Measurements from ENCODE around the gene ERN2. TPM values are rescaled to one million over a fixed set of nuclear protein-coding genes. Genes with fewer than 3 reads are reported as not detected.

Gene ERN2
- polyA plus RNA-seq, 4 donors, result 0.10 to 1.1 (median 0.36) TPM

GRCh38 chr16:23690771-23691482 is 22.1 kb downstream of the ERN2 start:
- no peak for DNase-seq (ENCODE audit: low read depth in 4 of 4, low spot score in 3 of 4)

DNA sequence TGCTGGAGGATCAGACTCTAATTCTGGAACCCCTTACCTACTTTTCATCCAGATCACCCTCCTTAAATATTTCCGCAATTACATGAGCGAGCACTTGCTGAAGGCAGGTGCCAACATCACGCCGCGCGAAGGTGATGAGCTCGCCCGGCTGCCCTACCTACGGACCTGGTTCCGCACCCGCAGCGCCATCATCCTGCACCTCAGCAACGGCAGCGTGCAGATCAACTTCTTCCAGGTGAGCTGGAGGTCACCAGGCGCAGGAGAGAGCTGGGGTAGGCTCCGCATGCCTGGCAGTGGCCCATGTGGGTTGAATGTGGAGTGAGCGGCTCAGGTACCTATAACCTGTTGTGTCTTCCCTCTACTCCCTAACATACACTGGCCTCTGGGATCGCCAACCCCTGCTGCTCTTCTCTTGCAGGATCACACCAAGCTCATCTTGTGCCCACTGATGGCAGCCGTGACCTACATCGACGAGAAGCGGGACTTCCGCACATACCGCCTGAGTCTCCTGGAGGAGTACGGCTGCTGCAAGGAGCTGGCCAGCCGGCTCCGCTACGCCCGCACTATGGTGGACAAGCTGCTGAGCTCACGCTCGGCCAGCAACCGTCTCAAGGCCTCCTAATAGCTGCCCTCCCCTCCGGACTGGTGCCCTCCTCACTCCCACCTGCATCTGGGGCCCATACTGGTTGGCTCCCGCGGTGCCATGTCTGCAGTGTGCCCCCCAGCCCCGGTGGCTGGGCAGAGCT is 23.4 kb downstream of the ERN2 start:
- DNase-seq (ENCODE audit: low read depth in 4 of 4, low spot score in 3 of 4), result no peak

GRCh38 chr16:23687034-23687808 is 25.8 kb downstream of the ERN2 start:
- DNase-seq (ENCODE audit: low read depth in 4 of 4, low spot score in 3 of 4), result no peak

DNA sequence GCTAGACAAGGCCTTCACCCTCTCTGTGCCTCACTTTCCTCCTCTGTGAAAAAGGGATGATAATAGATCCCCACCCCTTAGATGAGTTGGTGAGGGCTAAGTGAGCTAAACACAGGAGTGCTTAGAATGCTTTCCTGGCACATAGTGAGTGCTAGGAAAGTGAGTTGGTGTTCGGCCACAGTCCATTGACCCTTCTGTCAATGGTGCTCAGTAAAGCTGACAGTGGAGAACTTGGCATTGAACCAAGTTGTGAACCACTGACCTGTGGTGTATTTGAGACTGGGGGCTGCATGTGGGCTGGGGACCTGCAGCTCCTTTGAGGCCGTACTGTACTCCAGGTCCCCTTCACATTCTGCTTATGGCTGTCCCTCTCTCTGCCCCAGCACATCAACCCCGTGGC is 29.5 kb downstream of the ERN2 start:
- no peak for DNase-seq (ENCODE audit: low read depth in 4 of 4, low spot score in 3 of 4)

DNA sequence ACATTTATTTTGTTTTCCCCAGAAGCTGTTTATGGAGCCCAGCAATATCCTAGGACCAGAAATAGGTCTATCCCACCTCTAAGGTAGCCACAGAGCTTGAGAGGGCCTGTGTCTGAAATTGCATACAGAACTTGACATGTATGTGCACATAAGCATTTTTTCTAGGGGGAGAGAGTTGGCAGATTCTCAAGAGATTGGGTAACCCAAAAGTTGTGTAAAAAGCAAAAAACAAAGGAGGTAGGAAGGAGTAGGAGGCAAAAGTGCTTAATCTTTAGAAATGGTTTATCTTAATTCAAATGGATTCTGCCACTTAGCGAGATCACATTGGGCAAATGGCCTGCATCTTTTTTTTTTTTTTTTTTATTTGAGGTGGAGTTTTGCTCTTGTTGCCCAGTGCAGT is 30.8 kb downstream of the ERN2 start:
- DNase-seq (ENCODE audit: low read depth in 4 of 4, low spot score in 3 of 4), result no peak

- no peak for DNase-seq (ENCODE audit: low read depth in 4 of 4, low spot score in 3 of 4)
These were observed 33.1 kb downstream of the ERN2 start for GRCh38 chr16:23679986-23680336.

- DNase-seq (ENCODE audit: low read depth in 4 of 4, low spot score in 3 of 4), result no peak
These were observed 33.6 kb downstream of the ERN2 start for GRCh38 chr16:23679274-23679985.

DNA sequence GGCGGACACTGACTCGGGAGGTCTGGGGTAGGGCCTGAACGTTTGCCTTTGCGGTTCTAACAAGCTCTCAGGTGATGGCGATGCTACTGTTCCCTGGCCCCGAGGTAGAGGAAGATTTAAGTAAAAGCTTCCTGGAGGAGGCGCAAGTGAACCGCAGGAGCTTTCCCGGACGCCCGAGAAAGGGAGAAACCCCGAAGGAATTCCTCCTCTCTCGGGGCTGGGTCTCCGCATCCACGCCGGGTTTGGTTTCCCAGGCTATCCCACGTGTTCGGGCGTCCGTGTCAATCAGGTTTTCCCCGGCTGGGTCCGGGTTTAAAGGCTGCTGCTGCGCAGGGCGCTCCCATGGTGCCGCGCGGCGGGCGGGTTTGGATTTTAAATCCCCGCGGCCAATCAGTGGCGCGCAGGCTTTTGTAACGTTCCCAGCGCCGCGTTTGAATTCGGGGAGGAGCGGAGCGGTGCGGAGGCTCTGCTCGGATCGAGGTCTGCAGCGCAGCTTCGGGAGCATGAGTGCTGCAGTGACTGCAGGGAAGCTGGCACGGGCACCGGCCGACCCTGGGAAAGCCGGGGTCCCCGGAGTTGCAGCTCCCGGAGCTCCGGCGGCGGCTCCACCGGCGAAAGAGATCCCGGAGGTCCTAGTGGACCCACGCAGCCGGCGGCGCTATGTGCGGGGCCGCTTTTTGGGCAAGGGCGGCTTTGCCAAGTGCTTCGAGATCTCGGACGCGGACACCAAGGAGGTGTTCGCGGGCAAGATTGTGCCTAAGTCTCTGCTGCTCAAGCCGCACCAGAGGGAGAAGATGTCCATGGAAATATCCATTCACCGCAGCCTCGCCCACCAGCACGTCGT is 34.4 kb downstream of the ERN2 start, which contains the start of gene PLK1:
TSS of gene PLK1 (plus strand) at position 460 of the 844 bp plus-strand sequence. CDS start at position 504, 44 bp downstream.
- DNase-seq (ENCODE audit: low read depth in 4 of 4, low spot score in 3 of 4), result peak; percentile 51 to 77 (median 68)

DNA sequence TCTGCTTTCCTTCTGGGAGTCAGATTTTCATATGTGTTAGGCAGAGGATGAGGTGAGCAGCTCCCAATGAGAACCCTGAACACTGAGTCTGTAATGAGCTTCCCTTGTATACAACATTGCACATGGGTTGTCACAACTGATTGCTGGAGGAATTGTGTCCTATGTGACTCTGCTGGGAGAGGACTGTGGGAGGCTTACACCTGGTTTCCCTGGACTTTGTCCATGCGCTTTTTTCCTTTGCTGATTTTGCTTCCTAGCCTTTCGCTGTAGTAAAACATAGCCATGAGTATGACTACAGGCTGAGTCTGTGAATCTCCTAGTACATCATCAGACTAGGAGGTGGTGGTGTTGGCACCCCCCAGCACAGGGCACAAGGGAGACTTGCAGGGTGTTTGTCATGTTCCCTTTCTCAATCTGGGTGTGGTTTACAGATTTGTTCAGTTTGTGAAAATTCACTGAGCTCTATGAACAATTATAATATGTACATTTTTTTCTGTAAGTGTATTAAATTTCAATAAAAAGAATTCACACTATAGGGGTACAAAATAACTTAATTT is 36.0 kb downstream of the ERN2 start:
- DNase-seq (ENCODE audit: low read depth in 4 of 4, low spot score in 3 of 4), result no peak

GRCh38 chr16:23673971-23674614 is 38.9 kb downstream of the ERN2 start:
- no peak for DNase-seq (ENCODE audit: low read depth in 4 of 4, low spot score in 3 of 4)

GRCh38 chr16:23670137-23670776 is 42.8 kb downstream of the ERN2 start:
- DNase-seq (ENCODE audit: low read depth in 4 of 4, low spot score in 3 of 4), result no peak

DNA sequence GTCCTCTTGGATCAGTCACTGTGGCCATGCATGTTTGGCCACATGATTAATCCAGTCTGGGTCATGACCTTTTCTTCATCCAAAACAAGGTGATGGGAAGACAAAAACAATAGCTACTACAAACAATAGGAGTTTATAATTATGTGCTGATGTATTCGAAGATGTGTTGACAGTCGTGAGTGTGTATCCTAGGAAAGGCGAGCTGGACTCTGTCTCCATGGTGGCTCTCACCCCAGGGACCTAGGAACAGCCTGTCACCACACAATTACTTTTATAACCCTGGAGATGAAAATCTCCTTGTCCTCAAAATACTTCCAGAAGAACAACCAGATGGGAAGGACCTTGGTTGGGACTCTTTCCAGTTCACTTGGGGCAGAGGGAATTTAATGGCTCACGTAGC is 44.1 kb downstream of the ERN2 start:
- no peak for DNase-seq (ENCODE audit: low read depth in 4 of 4, low spot score in 3 of 4)

GRCh38 chr16:23668225-23668624 is 44.8 kb downstream of the ERN2 start:
- DNase-seq (ENCODE audit: low read depth in 4 of 4, low spot score in 3 of 4), result no peak

DNA sequence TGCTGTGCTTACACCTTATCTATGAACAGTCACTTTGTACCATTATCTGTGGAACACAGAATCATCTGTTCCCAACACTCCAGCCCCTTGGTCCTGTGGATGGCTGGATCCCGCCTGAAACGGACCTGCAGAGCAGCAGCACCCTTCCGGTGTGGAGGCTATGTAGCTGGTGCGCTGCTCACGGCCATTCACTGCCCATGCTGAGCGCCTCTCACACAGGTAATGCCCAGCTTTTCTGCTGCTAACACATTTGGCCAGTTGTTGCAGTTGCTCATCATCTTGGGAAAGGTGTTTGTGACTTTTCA is 45.7 kb downstream of the ERN2 start:
- no peak for DNase-seq (ENCODE audit: low read depth in 4 of 4, low spot score in 3 of 4)

DNA sequence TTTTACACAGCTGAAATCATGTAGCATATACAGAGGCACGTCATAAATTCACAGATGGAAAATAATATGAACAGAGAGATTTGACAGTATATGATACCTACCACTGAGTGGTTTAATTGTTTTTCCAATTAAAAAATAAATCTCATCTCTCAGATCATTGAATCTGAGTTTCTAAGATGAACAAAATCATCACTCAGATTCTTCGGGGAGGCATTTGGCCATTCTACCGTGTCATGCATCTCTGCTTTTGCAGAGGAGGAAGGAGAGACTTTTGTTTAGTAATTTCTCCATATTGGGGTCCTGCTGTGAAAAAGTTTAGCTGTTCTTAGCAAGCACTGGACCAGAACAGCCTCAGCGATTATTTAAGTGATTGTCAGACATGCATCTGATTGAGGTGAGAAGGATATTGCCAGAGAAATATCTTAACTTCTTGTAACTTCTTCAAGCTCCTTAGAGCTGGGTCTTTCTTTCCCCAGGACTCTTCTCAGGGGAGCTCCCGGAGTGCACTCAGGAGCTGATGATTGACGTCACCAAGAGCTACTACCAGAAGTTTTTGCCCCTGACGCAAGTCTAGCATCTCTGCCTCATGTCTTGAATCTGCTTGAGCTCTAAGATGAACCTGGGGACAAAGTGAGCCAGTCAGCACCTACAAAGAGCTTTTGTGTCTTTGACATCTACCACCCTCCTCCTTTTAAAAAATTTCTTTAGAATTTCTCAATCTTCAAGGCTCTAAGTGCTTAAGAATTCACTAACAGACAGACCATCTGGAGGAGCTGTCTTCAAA is 46.3 kb downstream of the ERN2 start:
- DNase-seq (ENCODE audit: low read depth in 4 of 4, low spot score in 3 of 4), result no peak

GRCh38 chr16:23663918-23664317 is 49.1 kb downstream of the ERN2 start:
- DNase-seq (ENCODE audit: low read depth in 4 of 4, low spot score in 3 of 4), result no peak

DNA sequence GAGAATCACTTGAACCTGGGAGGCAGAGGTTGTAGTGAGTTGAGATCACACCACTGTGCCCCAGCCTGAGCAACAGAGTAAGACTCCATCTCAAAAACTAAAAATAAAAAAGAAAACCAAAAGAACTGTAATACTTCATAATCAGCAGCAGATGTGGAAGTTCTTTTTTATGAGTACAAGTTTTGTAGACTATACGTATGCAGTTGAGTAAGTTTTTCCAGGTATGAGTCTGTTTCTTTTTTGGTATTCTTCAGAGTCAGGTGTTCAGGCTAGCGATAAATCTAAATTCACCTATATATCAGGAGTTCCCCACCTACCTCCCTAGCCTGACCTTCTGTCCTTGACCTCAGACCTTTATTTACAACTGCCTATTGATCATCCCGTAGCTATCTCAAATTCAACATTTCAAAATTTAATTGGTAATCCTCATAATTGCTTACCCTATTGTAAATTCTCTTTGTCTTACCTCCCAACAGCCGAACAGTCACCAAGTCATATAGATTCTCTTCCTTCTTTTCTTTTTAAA is 61.0 kb downstream of the ERN2 start:
- no peak for DNase-seq (ENCODE audit: low read depth in 4 of 4, low spot score in 3 of 4)
